Activated naive CD4-positive, alpha-beta T cell treated with anti-CD3 and anti-CD28 coated beads, Interleukin-2, amount 10 ng/mL, durations not matched to agents 7 days and 5 days (primary cell): ENCODE results near the gene MAX.
A peak's percentile ranks its signal among the peaks of the same experiment; 100 is the strongest.

Source experiments
- CTCF ChIA-PET: fragments of 350-600 bp; sonication (Branson Sonifier 250); formaldehyde crosslinking; loops from one replicate; lab custom pipeline; 2021; ENCODE audit warnings: antibody characterized with exemption; lab: Charles Lee
- DNase-seq: peaks from one replicate; pipeline ENCODE4 v3.0.0-alpha.2; 2020
- H3K27ac Mint-ChIP-seq: one replicate; pipeline ENCODE4 v1.8.0; 2021; ENCODE audit warnings: mild to moderate bottlenecking, moderate library complexity, mixed read lengths
- H3K27me3 Mint-ChIP-seq: one replicate; pipeline ENCODE4 v1.8.0; 2021; ENCODE audit warnings: mild to moderate bottlenecking, mixed read lengths
- H3K36me3 Mint-ChIP-seq: one replicate; pipeline ENCODE4 v1.8.0; 2021; ENCODE audit warnings: mixed read lengths
- H3K4me1 Mint-ChIP-seq: one replicate; pipeline ENCODE4 v1.8.0; 2021; ENCODE audit warnings: mixed read lengths
- H3K4me3 Mint-ChIP-seq: one replicate; pipeline ENCODE4 v1.8.0; 2021; ENCODE audit warnings: mild to moderate bottlenecking, moderate library complexity, mixed read lengths
- H3K9me3 Mint-ChIP-seq: one replicate; pipeline ENCODE4 v1.8.0; 2021; ENCODE audit warnings: mixed read lengths

The MAX gene

GRCh38 chr14:65072937-65073336 lies 29.4 kb downstream of the MAX start:
- DNase-seq = no peak
- H3K27me3 Mint-ChIP-seq = no peaks in the 10 kb centered on the region
- no peaks in the 10 kb centered on the region for H3K9me3 Mint-ChIP-seq
- H3K36me3 Mint-ChIP-seq = peaks cover 57% of the 10 kb centered on the region
- CTCF ChIA-PET = no interaction called here
- H3K4me1 Mint-ChIP-seq = peaks cover 15% of the 10 kb centered on the region
- H3K27ac Mint-ChIP-seq = no peak overlapping the region
- no peak overlapping the region for H3K4me3 Mint-ChIP-seq

GRCh38 chr14:65072256-65072655 lies 30.1 kb downstream of the MAX start:
- H3K9me3 Mint-ChIP-seq = no peaks in the 10 kb centered on the region
- CTCF ChIA-PET = no interaction called here
- DNase-seq = no peak
- H3K36me3 Mint-ChIP-seq = peaks cover 54% of the 10 kb centered on the region
- H3K27ac Mint-ChIP-seq = no peak overlapping the region
- H3K27me3 Mint-ChIP-seq = no peaks in the 10 kb centered on the region
- H3K4me1 Mint-ChIP-seq = peaks cover 15% of the 10 kb centered on the region
- no peak overlapping the region for H3K4me3 Mint-ChIP-seq

GRCh38 chr14:65071544-65071943 lies 30.8 kb downstream of the MAX start:
- DNase-seq = no peak
- Mint-ChIP-seq H3K27me3 (no peaks in the 10 kb centered on the region), H3K36me3 (peaks cover 50% of the 10 kb centered on the region), H3K27ac (no peak overlapping the region), H3K4me1 (peaks cover 15% of the 10 kb centered on the region), H3K9me3 (no peaks in the 10 kb centered on the region), H3K4me3 (no peak overlapping the region)
- CTCF ChIA-PET = no interaction called here

- Mint-ChIP-seq H3K36me3 (peaks cover 49% of the 10 kb centered on the region), H3K27ac (no peak overlapping the region)
- CTCF ChIA-PET = no interaction called here
These were observed 31.8 kb downstream of the MAX start for GRCh38 chr14:65070471-65070976.

GRCh38 chr14:65069874-65070413 lies 32.4 kb downstream of the MAX start:
- DNase-seq = no peak
- Mint-ChIP-seq H3K4me3 (no peak overlapping the region), H3K27me3 (no peaks in the 10 kb centered on the region), H3K9me3 (no peaks in the 10 kb centered on the region), H3K4me1 (peaks cover 7% of the 10 kb centered on the region), H3K27ac (no peak overlapping the region), H3K36me3 (peaks cover 49% of the 10 kb centered on the region)
- CTCF ChIA-PET = interaction anchor here (0.5 kb wide), 1 partner anchor 354 kb away, joined by 3 read pairs; no protein-coding TSS in a partner anchor

More at GRCh38 chr14:65070471-65070976, 31.8 kb downstream of the MAX start:
- H3K27me3 Mint-ChIP-seq = no peaks in the 10 kb centered on the region
- no peaks in the 10 kb centered on the region for H3K9me3 Mint-ChIP-seq
- H3K4me1 Mint-ChIP-seq = peaks cover 12% of the 10 kb centered on the region
- no peak for DNase-seq
- no peak overlapping the region for H3K4me3 Mint-ChIP-seq

- no peaks in the 10 kb centered on the region for H3K4me1 Mint-ChIP-seq
- H3K27me3 Mint-ChIP-seq = no peaks in the 10 kb centered on the region
- peaks cover 65% of the 10 kb centered on the region for H3K36me3 Mint-ChIP-seq
- no peak overlapping the region for H3K27ac Mint-ChIP-seq
- no peak for DNase-seq
- CTCF ChIA-PET = no interaction called here
- H3K4me3 Mint-ChIP-seq = no peak overlapping the region
- no peaks in the 10 kb centered on the region for H3K9me3 Mint-ChIP-seq
These were observed 36.6 kb downstream of the MAX start for GRCh38 chr14:65065719-65066118.

- no peaks in the 10 kb centered on the region for H3K9me3 Mint-ChIP-seq
- DNase-seq = no peak
- H3K36me3 Mint-ChIP-seq = peaks cover 61% of the 10 kb centered on the region
- H3K4me1 Mint-ChIP-seq = peaks cover 2% of the 10 kb centered on the region
- CTCF ChIA-PET = no interaction called here
- H3K4me3 Mint-ChIP-seq = no peak overlapping the region
- H3K27me3 Mint-ChIP-seq = no peaks in the 10 kb centered on the region
- no peak overlapping the region for H3K27ac Mint-ChIP-seq
These were observed 39.9 kb downstream of the MAX start for GRCh38 chr14:65062096-65063075.

GRCh38 chr14:65057695-65058094 lies 44.6 kb downstream of the MAX start:
- Mint-ChIP-seq H3K36me3 (peaks cover 50% of the 10 kb centered on the region), H3K4me1 (peaks cover 5% of the 10 kb centered on the region)
- CTCF ChIA-PET = no interaction called here

GRCh38 chr14:65054471-65055085 lies 47.7 kb downstream of the MAX start:
- CTCF ChIA-PET = no interaction called here
- Mint-ChIP-seq H3K9me3 (no peaks in the 10 kb centered on the region), H3K27ac (peak overlapping the region; percentile 74), H3K27me3 (no peaks in the 10 kb centered on the region), H3K4me1 (peaks cover 5% of the 10 kb centered on the region), H3K36me3 (peaks cover 35% of the 10 kb centered on the region), H3K4me3 (no peak overlapping the region)
- no peak for DNase-seq

More at GRCh38 chr14:65057695-65058094, 44.6 kb downstream of the MAX start:
- Mint-ChIP-seq H3K27ac (no peak overlapping the region), H3K27me3 (no peaks in the 10 kb centered on the region), H3K4me3 (no peak overlapping the region), H3K9me3 (no peaks in the 10 kb centered on the region)
- DNase-seq = no peak

GRCh38 chr14:65053466-65053865 lies 48.9 kb downstream of the MAX start:
- no peak for DNase-seq
- CTCF ChIA-PET = no interaction called here
- H3K27me3 Mint-ChIP-seq = no peaks in the 10 kb centered on the region
- peaks cover 32% of the 10 kb centered on the region for H3K36me3 Mint-ChIP-seq
- H3K9me3 Mint-ChIP-seq = no peaks in the 10 kb centered on the region
- H3K4me1 Mint-ChIP-seq = peaks cover 7% of the 10 kb centered on the region
- no peak overlapping the region for H3K4me3 Mint-ChIP-seq
- no peak overlapping the region for H3K27ac Mint-ChIP-seq

- CTCF ChIA-PET = no interaction called here
These were observed 49.5 kb downstream of the MAX start for GRCh38 chr14:65052832-65053231.

GRCh38 chr14:65045709-65046108 lies 56.6 kb downstream of the MAX start:
- H3K4me1 Mint-ChIP-seq = peaks cover 30% of the 10 kb centered on the region
- CTCF ChIA-PET = no interaction called here
- no peaks in the 10 kb centered on the region for H3K9me3 Mint-ChIP-seq
- DNase-seq = no peak
- H3K4me3 Mint-ChIP-seq = no peak overlapping the region
- H3K27ac Mint-ChIP-seq = no peak overlapping the region
- H3K27me3 Mint-ChIP-seq = no peaks in the 10 kb centered on the region
- peaks cover 45% of the 10 kb centered on the region for H3K36me3 Mint-ChIP-seq

More at GRCh38 chr14:65052832-65053231, 49.5 kb downstream of the MAX start:
- no peak overlapping the region for H3K4me3 Mint-ChIP-seq
- peaks cover 12% of the 10 kb centered on the region for H3K4me1 Mint-ChIP-seq
- DNase-seq = no peak
- no peaks in the 10 kb centered on the region for H3K27me3 Mint-ChIP-seq
- peaks cover 29% of the 10 kb centered on the region for H3K36me3 Mint-ChIP-seq
- no peaks in the 10 kb centered on the region for H3K9me3 Mint-ChIP-seq
- H3K27ac Mint-ChIP-seq = peak overlapping the region; percentile 19

GRCh38 chr14:65045006-65045405 lies 57.3 kb downstream of the MAX start:
- Mint-ChIP-seq H3K27me3 (no peaks in the 10 kb centered on the region), H3K27ac (no peak overlapping the region), H3K36me3 (peaks cover 47% of the 10 kb centered on the region), H3K9me3 (no peaks in the 10 kb centered on the region), H3K4me3 (no peak overlapping the region), H3K4me1 (peaks cover 30% of the 10 kb centered on the region)
- CTCF ChIA-PET = no interaction called here
- DNase-seq = no peak

GRCh38 chr14:65044596-65044959 lies 57.7 kb downstream of the MAX start:
- Mint-ChIP-seq H3K36me3 (peaks cover 47% of the 10 kb centered on the region), H3K9me3 (no peaks in the 10 kb centered on the region), H3K4me3 (no peak overlapping the region), H3K4me1 (peaks cover 30% of the 10 kb centered on the region), H3K27ac (no peak overlapping the region), H3K27me3 (no peaks in the 10 kb centered on the region)
- CTCF ChIA-PET = no interaction called here
- DNase-seq = no peak
